Thyroid gland (tissue), 4 donors: ENCODE results near the gene PDGFB. TPM values are rescaled to one million over a fixed set of nuclear protein-coding genes. Genes with fewer than 3 reads are reported as not detected.

ENCODE experiments used
- DNase-seq, 2 donors: peaks; one replicate each; pipeline ENCODE4 v3.0.0-alpha.2; 2019
- H3K27ac ChIP-seq, 3 donors: fragments of 200-600 bp; sonication (generic); 1 replicate in 2 of 3; 2 replicates in 1 of 3; pipeline ENCODE4 v1.5.1; 2016 to 2019; ENCODE audit warnings: mild to moderate bottlenecking in 1 of 3, moderate library complexity in 1 of 3
- H3K27me3 ChIP-seq: fragments of 200-600 bp; sonication (generic); one replicate; pipeline ENCODE4 v1.5.1; 2019
- H3K36me3 ChIP-seq, 2 donors: fragments of 200-600 bp; sonication (generic); one replicate each; pipeline ENCODE4 v1.5.1; 2016 to 2019
- H3K4me1 ChIP-seq, 2 donors: fragments of 200-600 bp; sonication (generic); one replicate each; pipeline ENCODE4 v1.5.1; 2017 to 2019
- H3K4me3 ChIP-seq, 3 donors: fragments of 200-600 bp; sonication (generic); replicated peaks in 1 of 3; 1 replicate in 2 of 3; 2 replicates in 1 of 3; pipeline ENCODE4 v1.5.1; 2016; ENCODE audit warnings: mild to moderate bottlenecking in 1 of 3
- H3K9me3 ChIP-seq: fragments of 200-600 bp; sonication (generic); one replicate; pipeline ENCODE4 v1.5.1; 2017
- CTCF ChIP-seq, 6 experiments: fragments of 200-600 bp in 3 of 6; fragments of 450-650 bp in 3 of 6; sonication (generic) in 3 of 6; IDR thresholded peaks; one replicate each; pipeline ENCODE4 v1.5.1; 2016 to 2019; ENCODE audit warnings: antibody characterized with exemption in 6 of 6, mild to moderate bottlenecking in 2 of 6, inconsistent platforms in 1 of 6, moderate library complexity in 1 of 6
- POLR2A ChIP-seq, 2 donors: fragments of 450-650 bp; IDR thresholded peaks; one replicate each; pipeline ENCODE4 v1.6.1; 2017; ENCODE audit warnings: antibody characterized with exemption in 2 of 2, mild to moderate bottlenecking in 2 of 2, moderate library complexity in 1 of 2
- WGBS, 2 donors: methylation state at CpG; one replicate each; pipeline ENCODE4 v1.1.5; 2017; 5-methylcytosine and 5-hydroxymethylcytosine counted together
- intact Hi-C: fragments of 100-400 bp; cut with DNase I; formaldehyde crosslinking; loops from one replicate; pipeline ENCODE4 v1.15.1; 2023
- total RNA-seq, 4 donors: library from RNA; depleted of rRNA; stranded (reverse); fragments of >200 nt; gene quantifications; one replicate each; pipeline ENCODE4 v1.2.3, GENCODE V29; 2016

The PDGFB gene
- total RNA-seq, 4 donors from 2014 or later: 3.6 to 10.5 (median 3.9) TPM

GRCh38 chr22:39240831-39241793, 3.7 kb downstream of the PDGFB start:
- Histone ChIP-seq H3K4me3 (no peak overlapping the region), H3K9me3 (no peaks in the 10 kb centered on the region), H3K36me3 (no peaks in the 10 kb centered on the region), H3K27me3 (no peaks in the 10 kb centered on the region), H3K4me1 (peaks cover 47 to 78% of the 10 kb centered on the region in 2 donors), H3K27ac (peak overlapping the region; percentile 57 to 84 (median 76))
- DNase-seq: peak; percentile 72 to 77
- TF ChIP-seq POLR2A (IDR thresholded peaks at IDR 0.05): peak in 1 of 2 donors; percentile 20
- TF ChIP-seq CTCF (IDR thresholded peaks at IDR 0.05): peak in 1 of 6 experiments; percentile 30
- 21 to 27% methylated on average over 21 to 27 of the region's 27 CpGs for WGBS, 2 donors
- intact Hi-C loops: loop anchor here (10.0 kb wide), 2 partner anchors 54 to 284 kb away; partner anchors contain the start of gene ATF4

GRCh38 chr22:39239561-39240423, 5.0 kb downstream of the PDGFB start:
- Histone ChIP-seq H3K9me3 (no peaks in the 10 kb centered on the region), H3K27ac (peak overlapping the region; percentile 57 to 84 (median 76)), H3K4me3 (no peak overlapping the region), H3K36me3 (no peaks in the 10 kb centered on the region), H3K27me3 (no peaks in the 10 kb centered on the region), H3K4me1 (peaks cover 59 to 86% of the 10 kb centered on the region in 2 donors)
- peak; percentile 96 for DNase-seq
- 40 to 68% methylated on average over 10 to 11 of the region's 20 CpGs for WGBS, 2 donors
- no peak for TF ChIP-seq CTCF (IDR thresholded peaks at IDR 0.05)
- TF ChIP-seq POLR2A (IDR thresholded peaks at IDR 0.05): peak in 1 of 2 donors; percentile 37
- intact Hi-C loops: loop anchor here (10.0 kb wide), 4 partner anchors 55 to 285 kb away; partner anchors contain the start of genes ATF4 and RPL3

GRCh38 chr22:39238966-39239505, 5.7 kb downstream of the PDGFB start:
- DNase-seq: no peak
- Histone ChIP-seq H3K36me3 (no peaks in the 10 kb centered on the region), H3K9me3 (no peaks in the 10 kb centered on the region), H3K4me1 (peaks cover 60 to 87% of the 10 kb centered on the region in 2 donors), H3K4me3 (no peak overlapping the region), H3K27ac (peak overlapping the region in 2 of 3 donors; percentile 81 to 84), H3K27me3 (no peaks in the 10 kb centered on the region)
- TF ChIP-seq POLR2A (IDR thresholded peaks at IDR 0.05): no peak
- TF ChIP-seq CTCF (IDR thresholded peaks at IDR 0.05): no peak
- 66 to 71% methylated on average over 10 to 11 of the region's 12 CpGs for WGBS, 2 donors
- intact Hi-C loops: loop anchor here (10.0 kb wide), 2 partner anchors 64 to 76 kb away; partner anchors contain the start of gene RPL3

- Histone ChIP-seq H3K4me1 (peaks cover 60 to 87% of the 10 kb centered on the region in 2 donors), H3K27ac (peak overlapping the region in 2 of 3 donors; percentile 81 to 84), H3K36me3 (no peaks in the 10 kb centered on the region), H3K4me3 (no peak overlapping the region), H3K9me3 (no peaks in the 10 kb centered on the region), H3K27me3 (no peaks in the 10 kb centered on the region)
- intact Hi-C loops: loop anchor here (10.0 kb wide), 2 partner anchors 64 to 76 kb away; partner anchors contain the start of gene RPL3
- 84 to 90% methylated on average over 8 of the region's 8 CpGs for WGBS, 2 donors
- TF ChIP-seq POLR2A (IDR thresholded peaks at IDR 0.05): no peak
- TF ChIP-seq CTCF (IDR thresholded peaks at IDR 0.05): no peak
- no peak for DNase-seq
These were observed 6.2 kb downstream of the PDGFB start for GRCh38 chr22:39238561-39238960.
